ENCODE data around the gene PEX5L.
A peak's percentile ranks its signal among the peaks of the same experiment; 100 is the strongest.

PEX5L gene

DNA sequence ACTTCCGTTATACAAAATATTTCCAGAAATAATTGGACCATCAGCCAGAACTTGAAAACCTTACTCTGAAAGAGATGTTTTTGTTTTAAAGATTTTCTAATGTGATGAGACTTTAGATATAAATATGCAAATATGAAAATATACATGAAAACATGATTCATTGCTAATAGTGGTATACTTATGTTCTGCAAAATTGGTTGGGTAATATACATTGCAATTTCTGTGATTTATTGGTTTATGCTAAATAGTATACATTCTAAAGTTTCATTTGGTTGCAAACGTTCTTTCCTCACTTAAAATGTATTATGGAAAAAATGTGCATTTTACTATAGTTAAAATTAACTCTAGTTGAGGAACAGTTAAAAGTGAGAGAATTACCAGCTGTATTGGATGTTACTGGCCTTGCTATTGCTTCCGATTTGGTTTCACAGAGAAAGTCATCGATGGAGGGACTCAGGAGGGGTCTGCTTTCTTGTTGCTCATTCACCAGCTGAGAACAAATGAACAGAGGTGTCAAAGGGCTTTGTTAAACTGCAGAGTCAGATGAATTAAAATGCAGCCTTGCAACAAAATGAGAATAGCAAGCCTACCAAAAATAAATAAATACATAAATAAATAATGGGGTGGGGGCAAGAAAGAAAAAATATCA, 149.3 kb downstream of the PEX5L start:
- no peak for DNase-seq

DNA sequence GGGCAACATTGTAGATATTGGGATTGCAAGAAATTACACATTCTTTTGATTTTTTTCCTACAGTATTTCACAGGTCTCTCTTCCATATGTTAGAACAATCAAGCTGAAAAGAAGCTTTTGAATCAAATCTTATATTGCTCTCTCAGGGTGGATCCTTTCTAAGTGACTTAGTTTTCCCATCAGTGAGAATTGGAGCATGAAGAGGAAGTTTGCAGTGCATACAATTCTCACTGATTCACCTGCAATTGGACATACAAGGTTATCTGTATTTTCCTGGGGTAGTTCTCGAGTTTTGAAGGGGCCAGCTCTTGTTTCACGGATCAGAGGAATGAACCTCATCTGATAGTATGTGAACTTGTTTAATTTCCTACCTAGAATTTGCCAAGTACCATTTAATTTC, 150.8 kb downstream of the PEX5L start:
- no peak for DNase-seq

DNA sequence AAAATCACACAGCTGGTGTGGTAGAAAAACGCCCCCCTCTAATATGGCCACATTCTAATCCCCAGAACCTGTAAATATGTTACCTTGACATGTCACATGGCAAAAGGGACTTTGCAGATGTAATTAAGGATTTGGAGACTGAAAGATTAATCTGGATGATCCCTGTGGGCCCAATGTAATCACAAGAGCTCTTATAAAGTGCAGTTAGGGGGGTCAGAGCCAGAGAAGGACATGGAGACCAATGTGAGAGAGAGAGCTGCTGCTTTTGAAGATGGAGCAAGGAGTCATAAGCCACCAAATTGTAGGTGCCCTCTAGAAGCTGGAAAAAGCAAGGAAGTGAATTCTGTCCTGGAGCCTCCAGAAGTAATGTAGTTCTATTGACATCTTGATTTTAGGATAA, 152.6 kb downstream of the PEX5L start:
- DNase-seq, result no peak

DNA sequence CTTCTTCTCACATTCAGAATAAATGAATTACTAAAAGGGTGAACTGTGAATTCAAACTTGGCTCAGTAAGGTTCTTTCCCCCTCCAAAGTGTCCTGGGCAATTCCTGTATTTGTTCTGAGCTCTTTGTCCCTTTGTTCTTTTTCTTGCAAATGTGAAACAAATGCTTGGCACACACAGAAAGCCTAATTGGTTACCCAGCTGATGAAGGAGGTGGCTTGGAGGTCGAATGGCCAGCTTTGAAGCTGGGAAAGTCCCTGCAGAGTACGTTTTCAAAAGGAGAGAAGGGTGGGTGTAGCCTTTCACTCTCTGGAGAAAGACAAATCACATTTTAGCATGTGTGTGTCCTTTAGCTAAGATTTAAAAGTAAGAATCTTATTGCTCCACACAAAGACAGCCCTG, 154.4 kb downstream of the PEX5L start:
- peak; percentile 33 for DNase-seq

DNA sequence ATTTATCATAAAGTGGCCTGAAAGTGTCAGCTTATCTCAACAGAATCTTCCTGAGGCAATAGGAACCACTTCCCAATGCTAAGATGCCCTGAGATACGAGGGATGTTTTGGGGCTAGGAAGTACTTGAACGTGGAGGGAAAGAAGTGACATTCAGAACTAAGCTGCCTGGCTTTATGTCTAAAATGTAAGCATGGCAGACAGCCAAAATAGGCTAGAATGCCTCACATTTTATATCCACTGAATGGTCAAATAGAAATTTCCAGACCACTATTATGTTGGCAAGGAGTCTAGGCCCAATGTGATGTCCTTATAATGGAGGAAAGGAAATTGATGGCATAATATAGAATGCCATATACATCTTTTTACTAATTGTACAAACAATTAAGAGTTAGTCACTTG, 154.9 kb downstream of the PEX5L start:
- no peak for DNase-seq

DNA sequence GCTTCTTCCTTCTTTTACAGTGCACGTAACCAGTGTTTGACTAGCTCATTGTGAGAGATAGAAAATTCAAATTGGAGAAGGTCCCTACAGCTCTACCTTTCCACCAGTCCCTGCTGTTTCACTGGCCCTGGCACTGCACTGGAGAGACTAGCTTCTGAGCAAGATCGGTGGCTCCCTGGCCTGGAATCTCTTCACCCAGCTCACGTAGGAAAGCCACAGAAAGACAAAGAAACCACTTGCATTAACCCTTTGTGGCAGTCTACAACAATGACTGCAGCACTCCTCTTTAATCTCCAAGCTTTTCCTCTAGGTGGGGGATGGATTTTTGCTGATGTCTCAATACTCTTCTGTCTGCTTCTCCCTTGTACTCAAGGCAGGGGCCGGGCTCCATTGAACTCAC, 155.9 kb downstream of the PEX5L start:
- no peak for DNase-seq

DNA sequence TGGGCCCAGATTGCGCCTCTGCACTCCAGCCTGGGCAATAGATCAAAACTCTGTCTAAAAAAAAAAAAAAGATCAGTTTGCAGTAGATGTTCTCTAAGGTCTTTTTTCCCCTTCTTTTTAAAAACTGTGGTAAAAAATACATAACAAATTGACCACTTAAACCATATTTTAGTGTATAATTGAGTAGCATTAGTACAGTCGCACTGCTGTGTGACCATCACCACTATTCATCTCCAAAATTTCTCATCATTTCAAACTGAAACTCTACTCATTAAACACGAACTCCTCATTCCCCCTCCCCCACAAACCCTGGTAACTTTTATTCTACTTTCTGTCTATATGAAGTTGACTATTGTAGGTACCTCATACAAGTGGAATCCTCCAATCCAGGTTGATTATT, 160.3 kb downstream of the PEX5L start:
- no peak for DNase-seq

DNA sequence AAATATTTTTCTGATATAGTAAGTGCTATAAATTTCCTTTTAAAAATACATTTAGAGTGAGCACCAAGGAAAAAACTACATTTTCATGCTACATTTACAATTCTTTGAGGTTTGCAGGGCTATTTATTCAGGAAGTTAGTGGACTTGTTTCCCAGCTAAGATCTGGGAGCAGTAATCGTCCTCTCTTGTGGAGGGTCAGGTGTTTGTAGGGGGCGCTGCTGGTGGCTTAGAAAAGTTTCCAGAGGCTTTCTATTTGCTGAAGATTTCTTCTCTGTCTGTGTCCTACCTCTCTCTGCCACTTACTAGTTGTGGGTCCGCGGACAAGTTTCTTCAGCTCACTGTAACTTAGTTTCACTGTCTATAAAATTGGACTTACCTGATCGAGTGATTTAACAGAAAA, 163.9 kb downstream of the PEX5L start:
- DNase-seq, result no peak

DNA sequence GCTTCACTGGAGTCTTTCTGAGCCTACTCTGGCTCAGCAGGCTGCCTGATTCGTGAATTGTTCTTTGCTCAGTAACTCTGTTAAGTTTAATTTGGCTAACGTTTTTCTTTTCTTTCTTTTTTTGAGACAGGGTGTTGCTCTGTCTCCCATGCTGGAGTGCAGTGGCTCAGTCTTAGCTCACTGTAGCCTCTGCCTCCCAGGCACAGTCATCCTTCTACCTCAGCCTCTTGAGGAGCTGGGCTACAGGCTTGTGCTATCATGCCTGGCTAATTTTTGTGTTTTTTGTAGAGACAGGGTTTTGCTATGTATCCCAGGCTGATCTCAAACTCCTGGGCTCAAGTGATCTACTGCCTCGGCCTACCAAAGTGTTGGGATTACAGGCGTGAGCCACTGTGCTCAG, 165.0 kb downstream of the PEX5L start:
- DNase-seq, result no peak

DNA sequence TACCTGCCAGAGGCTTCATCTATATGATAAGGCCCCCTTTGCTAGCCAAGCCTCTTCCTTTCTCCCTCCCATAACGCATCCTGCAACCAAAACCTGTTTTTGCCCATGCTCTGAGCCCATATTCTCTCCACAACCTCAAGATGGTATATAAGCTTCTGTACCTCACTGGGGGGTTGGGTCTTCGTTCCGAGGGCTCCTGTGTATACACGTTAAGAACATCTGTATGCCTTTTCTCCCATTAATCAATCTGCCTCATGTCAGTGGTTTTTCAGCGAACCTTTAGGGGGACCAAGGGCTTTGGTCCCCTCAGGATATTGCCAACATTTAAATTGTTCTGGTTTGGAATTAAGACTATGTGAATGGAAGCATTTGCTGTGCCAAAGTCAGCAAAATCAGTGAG, 168.0 kb downstream of the PEX5L start:
- DNase-seq, result no peak

DNA sequence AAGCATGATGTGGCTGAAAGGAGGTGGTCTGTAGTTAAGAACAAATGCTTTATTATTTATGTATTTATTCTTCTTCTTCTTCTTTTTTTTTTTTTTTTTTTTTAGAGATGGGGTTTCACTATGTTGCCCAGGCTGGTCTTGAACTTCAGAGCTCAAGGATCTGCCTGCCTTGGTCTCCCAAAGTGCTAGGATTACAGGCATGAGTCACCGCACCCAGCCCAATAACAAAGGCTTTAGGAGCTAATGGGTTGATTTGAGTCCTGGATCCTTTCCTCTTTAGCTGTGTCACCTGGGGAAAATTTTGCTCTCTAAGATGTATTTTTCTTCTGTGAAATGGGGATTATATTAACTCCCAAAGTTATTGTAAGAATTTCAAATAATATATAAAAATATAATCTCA, 168.8 kb downstream of the PEX5L start:
- no peak for DNase-seq

DNA sequence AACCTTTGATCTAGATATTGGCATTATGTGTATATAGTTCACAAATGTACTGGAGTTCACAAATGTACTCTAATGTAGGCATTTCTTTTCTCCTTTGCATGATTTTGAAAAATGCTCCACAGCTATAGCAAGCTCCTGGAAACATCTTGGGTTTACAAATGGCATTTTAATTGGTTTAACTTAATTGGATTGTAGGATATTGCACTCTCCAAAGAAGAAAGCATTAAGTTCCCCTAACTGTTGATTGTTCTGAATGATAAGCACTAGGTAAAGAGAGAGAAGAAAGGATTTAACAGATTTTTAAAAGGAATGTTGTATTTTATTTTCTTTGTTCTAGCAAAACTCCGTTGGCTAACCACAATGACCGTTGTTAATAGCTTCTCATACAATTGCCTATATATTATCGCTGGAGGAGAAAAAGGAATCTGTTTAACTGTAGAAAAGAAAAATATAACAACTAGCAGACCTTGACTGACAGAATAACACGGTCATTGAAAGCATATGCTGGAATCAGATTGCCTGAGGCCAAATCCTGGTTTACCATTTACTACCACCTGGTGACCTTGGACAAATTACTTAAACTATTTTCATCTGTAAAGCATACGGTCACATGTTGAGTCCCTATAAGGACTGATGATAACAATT, 170.8 kb downstream of the PEX5L start:
- peak; percentile 55 for DNase-seq

DNA sequence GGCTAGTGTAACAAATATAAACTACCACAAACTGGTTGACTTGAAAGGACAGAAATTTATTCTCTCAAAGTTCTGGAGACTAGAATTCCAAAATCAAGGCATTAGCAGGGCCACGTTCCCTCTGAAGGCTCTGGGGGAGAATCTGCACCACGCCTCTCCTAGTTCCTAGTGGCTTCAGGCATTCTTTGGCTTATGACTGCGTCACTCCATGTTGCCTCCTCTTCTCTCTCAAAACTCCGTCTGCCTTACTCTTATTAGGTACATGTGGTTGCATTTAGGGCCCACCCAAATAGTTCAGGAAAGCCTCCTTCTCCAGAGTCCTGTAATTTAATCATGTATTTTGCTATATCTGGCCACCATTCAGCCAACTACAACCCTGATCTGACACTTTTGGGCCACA, 174.8 kb downstream of the PEX5L start:
- no peak for DNase-seq

DNA sequence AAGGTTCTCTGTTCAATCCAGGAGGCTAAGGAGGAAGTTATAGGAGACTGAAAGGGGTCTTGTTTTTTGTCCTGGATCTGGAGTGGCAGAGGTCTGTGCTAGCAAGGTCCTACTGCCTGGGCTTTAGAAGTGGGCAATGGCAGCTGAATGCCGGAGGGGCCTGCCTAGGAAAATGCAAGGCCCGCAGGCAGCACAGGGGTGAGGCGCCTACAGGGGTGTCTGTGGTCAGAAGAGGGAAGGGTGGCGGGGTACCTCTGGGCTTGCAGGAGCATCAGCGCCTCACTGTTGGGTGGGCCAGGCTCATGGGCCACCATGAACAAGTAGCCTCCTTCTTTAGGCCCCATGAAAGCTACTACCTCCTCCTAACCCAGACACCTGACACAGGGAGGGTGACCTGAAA, 175.4 kb downstream of the PEX5L start:
- DNase-seq, result no peak

DNA sequence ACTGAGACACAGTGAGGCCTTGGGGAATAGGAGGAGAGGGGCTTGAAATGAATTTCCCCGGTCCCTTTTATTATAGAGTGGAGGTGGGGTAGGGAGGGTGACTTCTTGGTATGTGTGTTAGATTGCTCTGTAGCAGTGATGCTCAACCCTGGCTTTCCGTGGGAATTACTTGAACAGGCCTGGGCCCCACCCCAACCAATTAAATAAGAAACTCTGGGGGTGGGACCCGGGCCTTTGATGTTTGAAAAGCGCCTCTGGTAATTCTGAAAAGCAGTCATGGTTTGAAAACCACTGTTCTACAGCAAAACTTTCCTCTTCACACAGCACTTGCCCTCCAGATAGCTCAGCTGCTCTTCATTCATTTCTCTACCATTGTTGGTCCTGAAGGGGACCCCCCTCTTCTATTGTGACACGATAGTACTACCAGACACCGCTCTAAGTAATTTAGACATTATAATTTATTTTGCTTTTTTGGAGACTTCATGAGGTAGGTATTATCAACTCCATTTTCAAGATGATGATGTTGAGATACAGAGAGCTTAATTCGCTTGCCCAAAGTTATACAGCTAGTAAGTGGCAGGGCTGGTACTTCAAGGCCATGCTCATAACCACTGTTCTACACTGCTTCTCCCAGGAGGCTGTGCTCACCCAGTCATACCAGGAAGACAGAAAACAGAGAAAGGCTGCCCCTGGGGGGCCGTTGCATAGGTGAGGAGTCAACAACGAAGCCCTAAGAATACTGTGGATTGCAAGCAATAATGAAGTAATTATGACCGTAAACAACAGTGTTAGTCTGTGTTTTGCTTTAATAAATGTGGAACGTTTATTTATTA, 176.2 kb downstream of the PEX5L start:
- DNase-seq, result no peak

DNA sequence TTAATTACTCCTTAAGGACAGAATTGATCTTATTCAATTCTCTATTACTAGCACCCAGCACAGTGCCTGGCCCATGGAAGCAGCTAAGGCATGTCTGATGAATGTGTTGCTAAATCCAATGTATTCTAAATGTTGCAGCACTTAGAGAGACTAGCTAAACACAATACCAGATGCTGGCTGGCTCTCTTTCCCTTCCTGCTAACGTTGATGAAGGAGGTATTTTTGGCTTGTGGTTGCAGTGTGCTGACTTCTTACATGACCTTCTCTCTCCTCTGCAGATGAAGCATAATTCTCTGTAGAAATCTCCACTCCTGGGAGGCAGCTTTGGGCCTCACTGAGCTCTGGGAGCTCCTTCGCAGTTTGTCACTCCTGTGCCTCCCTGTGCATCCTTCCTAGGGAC, 183.6 kb downstream of the PEX5L start:
- DNase-seq, result no peak

DNA sequence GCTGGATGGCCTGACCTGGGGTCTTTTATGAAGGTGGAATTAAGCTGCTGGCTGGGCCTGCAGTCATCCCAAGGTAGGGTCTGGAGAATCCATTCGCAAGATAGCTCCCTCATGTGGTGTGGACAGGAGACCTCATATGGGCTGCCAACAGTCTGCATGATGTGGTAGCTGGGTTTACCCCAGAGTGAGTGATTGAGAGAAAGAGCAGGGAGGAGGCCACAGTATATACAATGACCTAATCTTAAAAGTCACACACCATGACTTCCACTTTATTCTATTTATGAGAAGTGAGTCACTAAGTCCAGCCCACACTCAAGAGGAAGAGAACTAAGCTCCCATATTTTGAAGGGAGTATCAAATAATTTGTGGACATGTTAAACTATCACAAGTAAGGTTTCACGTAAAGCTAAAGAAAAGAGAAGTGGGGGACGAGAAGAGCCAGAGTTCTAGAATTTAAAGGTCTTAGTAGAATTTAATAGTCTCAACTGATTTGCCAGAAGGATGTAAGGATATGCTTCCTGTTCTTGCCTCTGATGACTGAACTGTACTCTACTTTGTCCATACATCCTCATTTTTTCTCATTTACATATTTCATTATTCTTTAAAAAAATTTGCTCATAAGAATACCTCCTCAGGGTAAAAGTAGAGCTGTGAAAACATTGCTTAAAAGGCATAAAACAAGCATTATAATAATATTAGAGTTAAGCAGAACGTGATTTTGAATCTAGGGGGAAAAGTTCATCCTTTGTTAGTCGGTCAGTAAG, 184.4 kb downstream of the PEX5L start:
- DNase-seq, result no peak

DNA sequence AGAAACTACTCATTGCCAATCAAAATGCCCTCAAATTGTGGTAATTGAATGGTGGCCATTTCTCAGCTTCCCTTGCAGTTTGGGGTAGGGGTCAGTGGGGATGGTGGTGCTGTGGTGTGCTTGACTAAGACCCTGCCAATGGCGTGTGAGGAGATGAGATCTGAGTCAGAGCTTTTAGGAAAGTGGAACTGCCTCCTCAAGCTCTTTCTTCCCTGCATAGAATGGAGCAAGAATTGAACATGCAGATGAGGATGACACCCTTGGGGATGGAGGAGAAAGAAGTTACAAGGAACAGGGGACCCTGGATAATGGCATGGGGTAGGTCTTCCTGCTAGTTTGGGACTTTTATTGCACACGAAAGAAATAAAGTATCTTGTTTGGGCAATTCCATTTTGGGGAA, 188.0 kb downstream of the PEX5L start:
- DNase-seq, result no peak

DNA sequence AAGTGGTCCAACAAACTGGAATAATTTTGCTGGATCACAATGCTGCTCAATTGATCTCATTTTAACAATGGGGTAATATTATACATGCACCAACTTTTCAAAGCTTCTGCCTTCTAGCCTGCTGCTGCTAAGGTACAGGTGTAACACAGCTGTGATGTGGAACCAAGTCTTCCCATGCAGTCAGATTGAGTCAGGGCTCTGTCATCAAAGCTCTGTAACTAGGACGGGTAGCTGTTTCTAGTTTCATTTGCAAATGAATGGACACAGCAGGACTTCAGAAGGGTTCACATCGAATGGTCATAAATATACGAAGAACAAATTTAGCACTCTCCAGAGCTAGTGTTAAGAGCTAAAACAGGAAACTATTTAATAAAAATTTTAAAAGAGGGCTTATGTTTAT, 194.7 kb downstream of the PEX5L start:
- no peak for DNase-seq

DNA sequence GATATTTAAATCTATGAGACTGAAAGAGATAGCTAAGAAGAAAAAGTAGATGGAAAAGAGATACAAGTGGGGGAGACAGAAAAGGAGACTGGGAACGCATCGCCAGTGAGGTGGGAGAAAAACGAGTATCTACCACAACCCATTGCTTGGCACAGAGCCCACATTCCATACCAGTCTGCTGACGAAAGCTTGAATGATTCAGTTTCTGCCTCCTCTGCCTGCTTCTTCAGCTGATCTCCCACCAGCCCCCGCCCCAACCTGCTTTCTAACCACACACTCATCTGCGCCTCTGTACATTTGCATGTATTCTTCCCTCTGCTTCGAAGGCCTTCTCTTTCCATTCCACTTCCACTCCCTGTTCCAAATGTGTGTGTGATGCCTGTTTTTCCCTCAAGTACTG, 195.8 kb downstream of the PEX5L start:
- DNase-seq, result no peak

DNA sequence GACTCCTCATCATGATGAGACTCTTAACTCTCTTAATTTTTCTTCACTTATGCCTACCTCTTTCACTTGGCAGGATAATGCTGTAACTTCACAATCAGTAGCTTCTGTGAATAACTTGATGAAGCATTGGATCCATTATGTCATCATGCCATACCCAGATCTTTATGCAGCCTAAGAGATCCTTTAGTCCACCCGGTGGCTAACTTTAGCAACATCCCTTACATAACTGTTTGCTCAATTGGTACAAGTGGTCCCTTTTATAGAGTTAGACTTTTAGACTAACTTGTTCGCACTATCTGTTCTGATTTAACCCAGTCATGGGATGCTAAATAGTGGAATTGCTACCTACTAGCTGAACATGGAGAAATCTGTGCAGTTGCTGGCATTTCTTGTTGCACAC, 199.4 kb downstream of the PEX5L start:
- DNase-seq, result no peak

DNA sequence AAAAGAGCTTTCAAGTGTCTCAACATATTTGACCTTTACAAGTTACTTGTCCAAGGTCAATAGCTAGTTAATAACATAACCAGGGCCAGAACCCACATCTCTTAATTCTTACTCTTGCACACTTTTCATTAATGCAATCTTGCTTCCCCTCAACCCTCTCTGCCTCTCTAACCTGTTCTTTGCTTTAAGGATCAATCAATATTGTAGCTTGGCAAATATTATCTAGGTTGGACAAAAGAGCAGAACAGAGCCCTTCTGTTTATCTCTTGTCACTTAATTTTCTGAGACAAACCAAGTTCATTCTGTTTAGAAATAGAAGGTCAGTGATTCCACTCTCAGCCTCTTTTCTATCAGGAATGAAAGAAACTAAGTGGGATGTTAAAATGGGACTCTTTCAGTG, 203.4 kb downstream of the PEX5L start:
- DNase-seq, result no peak

DNA sequence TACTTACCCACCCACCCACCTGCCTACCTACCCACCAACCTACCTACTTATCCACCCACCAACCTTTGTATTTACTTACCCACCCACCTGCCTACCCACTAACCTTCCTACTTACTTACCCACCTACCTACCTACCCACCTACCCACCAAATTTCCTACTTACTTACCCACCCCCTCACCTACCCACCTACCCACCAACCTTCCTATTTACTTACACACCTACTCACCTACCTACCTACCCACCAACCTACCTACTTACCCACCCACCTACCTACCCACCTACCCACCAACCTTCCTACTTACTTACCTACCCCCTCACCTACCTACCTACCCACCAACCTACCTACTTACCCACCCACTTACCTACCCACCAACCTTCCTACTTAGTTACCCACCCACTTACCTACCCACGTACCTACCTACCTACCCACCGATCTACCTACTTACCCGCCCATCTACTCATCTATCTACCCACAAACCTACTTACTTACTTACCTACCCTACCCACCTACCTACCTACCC, 204.3 kb downstream of the PEX5L start:
- no peak for DNase-seq

All from NCI-H146 (cell line).